Body of pancreas (tissue), 4 donors: ENCODE data around the gene IQGAP2.

Experiments used
- CTCF ChIP-seq, 7 experiments: fragments of 450-650 bp in 4 of 7; fragments of 200-600 bp in 3 of 7; sonication (generic) in 3 of 7; IDR thresholded peaks; one replicate each; pipeline ENCODE4 v1.5.1; 2016 to 2019; ENCODE audit warnings: antibody characterized with exemption in 7 of 7
- POLR2A ChIP-seq, 3 donors: fragments of 450-650 bp; IDR thresholded peaks; one replicate each; pipeline ENCODE4 v1.6.1; 2016; ENCODE audit warnings: antibody characterized with exemption in 3 of 3, mild to moderate bottlenecking in 2 of 3

DNA sequence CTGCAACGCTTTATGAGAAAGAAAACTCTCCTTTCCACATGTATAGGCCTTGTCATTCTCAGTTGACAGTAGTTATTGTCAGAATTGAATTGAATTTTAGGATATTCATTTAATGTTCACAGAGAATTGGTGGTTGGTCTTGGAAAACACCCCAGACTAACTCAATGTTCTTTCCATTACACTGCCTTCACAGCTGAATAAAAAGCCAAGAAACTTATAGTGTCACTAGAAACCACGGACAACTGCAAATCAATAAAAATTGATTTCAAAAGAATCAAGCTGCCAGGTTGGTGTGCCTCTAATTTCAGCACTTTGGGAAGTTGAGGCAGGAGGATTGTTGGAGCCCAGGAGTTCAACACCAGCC is 38.9 kb upstream of the IQGAP2 start:
- TF ChIP-seq CTCF (IDR thresholded peaks at IDR 0.05) = no peak
- TF ChIP-seq POLR2A (IDR thresholded peaks at IDR 0.05) = no peak
